Naive thymus-derived CD4-positive, alpha-beta T cell (primary cell): Measurements from ENCODE around the gene GSN. TPM values are rescaled to one million over a fixed set of nuclear protein-coding genes. Genes with fewer than 3 reads are reported as not detected.

Source experiments
- ATAC-seq: fragments of 150-1000 bp; cut with Tn5 transposase; 2 replicates; pipeline ENCODE4 v1.10.0; 2021; ENCODE audit warnings: mild to moderate bottlenecking, moderate library complexity
- CTCF ChIA-PET: fragments of 350-600 bp; sonication (Branson Sonifier 250); formaldehyde crosslinking; loops from one replicate; lab custom pipeline; 2021; ENCODE audit warnings: antibody characterized with exemption; lab: Charles Lee
- POLR2A ChIA-PET: fragments of 350-600 bp; sonication (Branson Sonifier 250); formaldehyde crosslinking; loops from one replicate; lab custom pipeline; 2021; ENCODE audit warnings: antibody characterized with exemption, inconsistent platforms; lab: Charles Lee
- DNase-seq, 9 donors: peaks; one replicate each; pipeline versions ENCODE4 v3.0.0 to v3.0.0-alpha.2; 2020 to 2022; ENCODE audit warnings: mixed read lengths in 1 of 9
- H3K27ac ChIP-seq: one replicate; pipeline ENCODE4 v1.7.0; 2013; ENCODE audit warnings: mild to moderate bottlenecking, low read depth, low read length, moderate library complexity
- H3K27me3 ChIP-seq, 2 donors: one replicate each; pipeline ENCODE4 v1.7.0; 2013; ENCODE audit warnings: low read length in 2 of 2, mild to moderate bottlenecking in 2 of 2, moderate library complexity in 2 of 2; ENCODE audit not compliant: control insufficient read depth in 2 of 2, insufficient read depth in 2 of 2
- H3K36me3 ChIP-seq, 3 experiments: 1 replicate in 2 of 3; 2 replicates in 1 of 3; pipeline ENCODE4 v1.7.0; 2013; ENCODE audit warnings: low read length in 3 of 3, mild to moderate bottlenecking in 3 of 3, moderate library complexity in 1 of 3; ENCODE audit not compliant: insufficient read depth in 3 of 3, control insufficient read depth in 2 of 3
- H3K4me1 ChIP-seq, 2 donors: one replicate each; pipeline ENCODE4 v1.7.0; 2013; ENCODE audit warnings: low read length in 2 of 2, mild to moderate bottlenecking in 2 of 2, moderate library complexity in 1 of 2; ENCODE audit not compliant: control insufficient read depth in 2 of 2, insufficient read depth in 2 of 2
- H3K4me3 ChIP-seq: 2 replicates; pipeline ENCODE4 v1.7.0; 2013; ENCODE audit warnings: mild to moderate bottlenecking, low read length
- H3K9me3 ChIP-seq, 3 experiments: 1 replicate in 2 of 3; 2 replicates in 1 of 3; pipeline ENCODE4 v1.7.0; 2013; ENCODE audit warnings: low read length in 3 of 3; ENCODE audit not compliant: control insufficient read depth in 2 of 3
- H3K27ac Mint-ChIP-seq, 9 donors: one replicate each; pipeline ENCODE4 v1.8.0; 2020 to 2022; ENCODE audit warnings: mixed read lengths in 9 of 9, mild to moderate bottlenecking in 8 of 9, moderate library complexity in 5 of 9, inconsistent platforms in 2 of 9
- H3K27me3 Mint-ChIP-seq, 5 donors: one replicate each; pipeline ENCODE4 v1.8.0; 2021 to 2022; ENCODE audit warnings: mixed read lengths in 5 of 5, mild to moderate bottlenecking in 1 of 5
- H3K36me3 Mint-ChIP-seq, 5 donors: one replicate each; pipeline ENCODE4 v1.8.0; 2020 to 2022; ENCODE audit warnings: mixed read lengths in 5 of 5, mild to moderate bottlenecking in 3 of 5, inconsistent platforms in 1 of 5
- H3K4me1 Mint-ChIP-seq, 7 donors: one replicate each; pipeline ENCODE4 v1.8.0; 2020 to 2022; ENCODE audit warnings: mixed read lengths in 7 of 7, mild to moderate bottlenecking in 3 of 7, inconsistent platforms in 1 of 7
- H3K4me3 Mint-ChIP-seq, 10 donors: one replicate each; pipeline ENCODE4 v1.8.0; 2020 to 2022; ENCODE audit warnings: mild to moderate bottlenecking in 10 of 10, mixed read lengths in 10 of 10, moderate library complexity in 6 of 10, inconsistent platforms in 2 of 10
- H3K9me3 Mint-ChIP-seq, 11 donors: one replicate each; pipeline ENCODE4 v1.8.0; 2020 to 2022; ENCODE audit warnings: mixed read lengths in 11 of 11, mild to moderate bottlenecking in 4 of 11, inconsistent platforms in 1 of 11, moderate library complexity in 1 of 11
- intact Hi-C, 2 donors: fragments of 100-400 bp; cut with micrococcal nuclease; formaldehyde crosslinking; loops; one replicate each; pipeline ENCODE4 v1.15.1; 2023
- polyA plus RNA-seq, 2 donors: library from polyadenylated mRNA; unstranded; fragments of 300-500 nt; fragmentation: Illumina TruSeq; gene quantifications; one replicate each; pipeline ENCODE4 v1.2.3, GENCODE V29; 2021
- total RNA-seq, 6 experiments: library from RNA in 5 of 6; stranded (reverse) in 5 of 6; gene quantifications; 1 replicate in 5 of 6; 2 replicates in 1 of 6; pipeline ENCODE4 v1.2.3 and lab custom pipeline; 2021 to 2026

The GSN gene
- total and polyA plus RNA-seq, 7 experiments from 2014 or later = 2.9 to 34.6 (median 6.4) TPM

GRCh38 chr9:121357011-121357410 is 89.0 kb downstream of the GSN start:
- Mint-ChIP-seq H3K27me3 (no peaks in the 10 kb centered on the region), H3K36me3 (peaks cover 0 to 27% (median 22%) of the 10 kb centered on the region in 5 donors), H3K9me3 (no peaks in the 10 kb centered on the region), H3K27ac (peak overlapping the region in 2 of 9 donors; percentile 64 to 70), H3K4me3 (peak overlapping the region in 2 of 10 donors; percentile 5 to 57), H3K4me1 (peaks cover 7 to 66% (median 26%) of the 10 kb centered on the region in 7 donors)
- no peak overlapping the region for H3K27ac ChIP-seq
- POLR2A ChIA-PET = no interaction called here
- ATAC-seq (no peak), DNase-seq (no peak)
- H3K9me3 ChIP-seq = no peaks in the 10 kb centered on the region
- H3K4me3 ChIP-seq = no peak overlapping the region
- H3K4me1 ChIP-seq = peaks cover 11 to 84% of the 10 kb centered on the region in 2 donors
- H3K27me3 ChIP-seq = no peaks in the 10 kb centered on the region
- CTCF ChIA-PET = no interaction called here
- peaks cover 0 to 9% (median 7%) of the 10 kb centered on the region in 3 experiments for H3K36me3 ChIP-seq
- intact Hi-C loops = no loop called here

DNA sequence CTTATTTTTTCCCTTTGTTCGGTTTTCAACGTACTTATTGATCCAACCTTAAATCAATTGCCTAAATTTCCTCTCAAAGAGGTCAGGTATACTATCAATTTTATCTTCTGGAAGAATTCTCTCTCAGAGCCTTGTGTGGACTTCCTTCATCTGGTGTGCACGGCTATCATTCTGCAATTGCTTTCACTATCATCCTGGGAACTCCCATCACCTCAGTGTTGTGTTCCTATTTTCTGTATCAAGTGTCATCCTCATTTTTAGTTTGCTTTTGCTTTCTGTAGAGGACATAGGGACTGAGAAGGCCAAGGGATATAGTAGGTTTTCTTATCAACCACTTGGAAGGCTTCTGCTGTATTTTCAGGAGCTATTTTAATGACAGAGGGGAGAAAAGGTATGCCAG is 90.8 kb downstream of the GSN start:
- Mint-ChIP-seq H3K4me1 (peaks cover 7 to 60% (median 20%) of the 10 kb centered on the region in 7 donors), H3K36me3 (peaks cover 0 to 19% (median 14%) of the 10 kb centered on the region in 5 donors), H3K27me3 (no peaks in the 10 kb centered on the region), H3K4me3 (peak overlapping the region in 6 of 10 donors; percentile 14 to 57 (median 34)), H3K9me3 (no peaks in the 10 kb centered on the region), H3K27ac (peak overlapping the region in 6 of 9 donors; percentile 29 to 86 (median 54))
- H3K27ac ChIP-seq = no peak overlapping the region
- H3K4me3 ChIP-seq = no peak overlapping the region
- peaks cover 0 to 2% (median 0%) of the 10 kb centered on the region in 3 experiments for H3K36me3 ChIP-seq
- ChIA-PET CTCF (no interaction called here), POLR2A (no interaction called here)
- peaks cover 11 to 85% of the 10 kb centered on the region in 2 donors for H3K4me1 ChIP-seq
- no peaks in the 10 kb centered on the region for H3K27me3 ChIP-seq
- intact Hi-C loops = loop anchor here in 1 of 2 donors (1.0 kb wide), 1 partner anchor 11 kb away; no protein-coding TSS in a partner anchor
- ATAC-seq (peak; percentile 51), DNase-seq (no peak)
- no peaks in the 10 kb centered on the region for H3K9me3 ChIP-seq

DNA sequence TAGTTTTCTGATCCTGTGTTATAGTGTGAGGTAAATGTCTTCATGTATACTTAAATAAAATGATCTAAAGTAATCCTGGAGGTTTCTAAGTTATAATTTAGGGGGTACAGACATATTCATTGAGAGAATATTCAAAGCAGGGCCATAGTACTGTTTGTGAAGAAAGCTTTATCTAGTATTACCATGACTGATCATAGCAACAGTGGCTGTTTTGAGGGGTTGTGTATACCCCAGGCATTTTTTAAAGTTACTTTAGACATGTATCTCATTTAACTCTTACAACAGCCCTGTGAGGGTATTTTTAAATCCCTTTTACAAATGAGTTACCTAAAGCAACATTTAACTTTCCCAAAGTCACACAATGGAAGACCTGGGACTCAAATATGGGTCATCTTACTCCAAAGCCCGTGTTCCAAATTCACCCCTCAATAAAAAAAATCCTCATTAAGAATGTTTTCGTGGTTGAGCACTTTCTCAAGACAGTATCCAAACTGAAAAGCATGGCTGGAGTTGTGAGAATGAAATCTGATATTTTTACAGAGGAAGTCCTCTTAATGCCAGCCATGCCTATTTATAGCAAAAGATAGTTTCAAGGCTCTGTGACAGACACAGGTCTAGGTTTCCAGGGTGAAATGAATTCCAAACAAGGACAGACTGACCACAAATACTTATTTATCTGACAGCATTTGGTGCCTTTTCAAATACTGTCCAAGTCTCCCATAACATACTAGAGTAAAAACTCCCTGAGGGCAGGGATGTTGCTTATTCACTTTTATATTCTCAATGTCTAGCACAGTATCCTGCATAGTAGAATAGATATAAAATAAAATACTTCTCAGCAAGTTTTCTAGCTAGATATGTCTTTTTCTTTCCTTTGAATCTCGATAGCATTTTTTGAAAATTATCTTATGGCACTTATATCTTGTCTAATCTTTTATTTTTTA is 91.7 kb downstream of the GSN start:
- peaks cover 11 to 83% of the 10 kb centered on the region in 2 donors for H3K4me1 ChIP-seq
- ChIA-PET CTCF (no interaction called here), POLR2A (no interaction called here)
- intact Hi-C loops = loop anchor here in 1 of 2 donors (1.0 kb wide), 1 partner anchor 10 kb away; no protein-coding TSS in a partner anchor
- Mint-ChIP-seq H3K27me3 (no peaks in the 10 kb centered on the region), H3K36me3 (peaks cover 0 to 15% (median 9%) of the 10 kb centered on the region in 5 donors), H3K9me3 (no peaks in the 10 kb centered on the region), H3K4me1 (peaks cover 7 to 55% (median 19%) of the 10 kb centered on the region in 7 donors), H3K27ac (peak overlapping the region in 3 of 9 donors; percentile 29 to 86 (median 46)), H3K4me3 (peak overlapping the region in 1 of 10 donors; percentile 53)
- ATAC-seq = no peak
- no peak for DNase-seq
- no peaks in the 10 kb centered on the region for H3K36me3 ChIP-seq
- no peaks in the 10 kb centered on the region for H3K9me3 ChIP-seq
- H3K27ac ChIP-seq = no peak overlapping the region
- no peaks in the 10 kb centered on the region for H3K27me3 ChIP-seq
- no peak overlapping the region for H3K4me3 ChIP-seq

- peak overlapping the region in 2 of 9 donors; percentile 5 to 37 for H3K27ac Mint-ChIP-seq
- Histone ChIP-seq H3K36me3 (no peaks in the 10 kb centered on the region), H3K27me3 (no peaks in the 10 kb centered on the region), H3K4me3 (no peak overlapping the region), H3K27ac (no peak overlapping the region), H3K9me3 (no peaks in the 10 kb centered on the region), H3K4me1 (peaks cover 11 to 86% of the 10 kb centered on the region in 2 donors)
- ATAC-seq (no peak), DNase-seq (no peak)
- no peaks in the 10 kb centered on the region for H3K27me3 Mint-ChIP-seq
- H3K4me3 Mint-ChIP-seq = no peak overlapping the region
- ChIA-PET POLR2A (no interaction called here), CTCF (interaction anchor here (0.7 kb wide), 1 partner anchor 136 kb away, joined by 3 read pairs; no protein-coding TSS in a partner anchor)
- H3K9me3 Mint-ChIP-seq = no peaks in the 10 kb centered on the region
- intact Hi-C loops = no loop called here
- H3K4me1 Mint-ChIP-seq = peaks cover 7 to 58% (median 22%) of the 10 kb centered on the region in 7 donors
- peaks cover 0 to 17% (median 3%) of the 10 kb centered on the region in 5 donors for H3K36me3 Mint-ChIP-seq
Observed at GRCh38 chr9:121360601-121361374, 92.8 kb downstream of the GSN start.

GRCh38 chr9:121362813-121363621 is 95.1 kb downstream of the GSN start:
- Histone ChIP-seq H3K4me1 (peaks cover 13 to 83% of the 10 kb centered on the region in 2 donors), H3K27ac (no peak overlapping the region), H3K27me3 (no peaks in the 10 kb centered on the region), H3K4me3 (no peak overlapping the region), H3K9me3 (no peaks in the 10 kb centered on the region), H3K36me3 (no peaks in the 10 kb centered on the region)
- DNase-seq (no peak), ATAC-seq (no peak)
- Mint-ChIP-seq H3K27me3 (no peaks in the 10 kb centered on the region), H3K27ac (no peak overlapping the region), H3K9me3 (no peaks in the 10 kb centered on the region), H3K36me3 (peaks cover 0 to 14% (median 0%) of the 10 kb centered on the region in 5 donors), H3K4me3 (no peak overlapping the region), H3K4me1 (peaks cover 11 to 55% (median 24%) of the 10 kb centered on the region in 7 donors)
- intact Hi-C loops = no loop called here
- ChIA-PET CTCF (interaction anchor here (1.7 kb wide), 1 partner anchor 43 kb away, joined by 9 read pairs; no protein-coding TSS in a partner anchor), POLR2A (no interaction called here)

GRCh38 chr9:121363622-121363961 is 95.6 kb downstream of the GSN start:
- Mint-ChIP-seq H3K9me3 (no peaks in the 10 kb centered on the region), H3K27me3 (no peaks in the 10 kb centered on the region), H3K27ac (peak overlapping the region in 1 of 9 donors; percentile 7), H3K4me3 (no peak overlapping the region), H3K4me1 (peaks cover 12 to 59% (median 25%) of the 10 kb centered on the region in 7 donors), H3K36me3 (peaks cover 0 to 16% (median 0%) of the 10 kb centered on the region in 5 donors)
- Histone ChIP-seq H3K27ac (no peak overlapping the region), H3K4me1 (peaks cover 12 to 78% of the 10 kb centered on the region in 2 donors), H3K36me3 (no peaks in the 10 kb centered on the region), H3K27me3 (no peaks in the 10 kb centered on the region), H3K4me3 (no peak overlapping the region), H3K9me3 (no peaks in the 10 kb centered on the region)
- CTCF ChIA-PET = interaction anchor here (1.7 kb wide), 1 partner anchor 44 kb away, joined by 9 read pairs; no protein-coding TSS in a partner anchor
- intact Hi-C loops = no loop called here
- no peak for DNase-seq
- ATAC-seq = no peak
- POLR2A ChIA-PET = no interaction called here
